ENCODE measurements around the gene TECTB. TPM values are rescaled to one million over a fixed set of nuclear protein-coding genes. Genes with fewer than 3 reads are reported as not detected.

The TECTB gene
- total RNA-seq, 1 experiment from 2014 or later: not detected

DNA sequence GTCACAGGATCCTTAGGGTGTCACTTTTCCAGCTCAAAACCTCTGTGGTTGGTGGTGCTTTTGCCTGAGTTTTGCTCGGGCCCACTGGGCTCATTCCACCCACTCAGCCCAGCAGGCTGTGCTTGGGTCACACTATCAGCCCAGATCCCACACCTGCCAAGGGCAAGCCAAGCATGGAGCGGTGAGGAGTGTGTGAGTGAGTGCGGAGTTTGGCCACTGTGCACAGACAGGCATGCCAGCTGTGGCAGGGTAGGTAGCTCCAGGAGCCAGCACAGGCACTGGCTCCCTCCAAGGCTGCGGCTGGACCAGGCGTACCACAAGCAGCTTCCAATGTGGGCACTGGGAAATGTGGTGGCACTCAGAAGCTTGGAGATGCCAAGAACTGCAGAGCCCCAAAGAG, 43.9 kb upstream of the TECTB start:
- intact Hi-C loops (cut with micrococcal nuclease; ENCODE audit: unreplicated experiment) (no loop called here), in situ Hi-C loops (cut with HindIII; ENCODE audit: low pct_unique_long_range_greater_than_20kb, low sequenced_read_pairs) (no loop called here)
- TF ChIP-seq CTCF (IDR thresholded peaks at IDR 0.05): no peak
- TF ChIP-seq SIN3A (IDR thresholded peaks at IDR 0.05; ENCODE audit: borderline replicate concordance, insufficient read depth, low read depth, low read length): no peak
- TF ChIP-seq POLR2AphosphoS5 (IDR thresholded peaks at IDR 0.05; ENCODE audit: low read depth, low read length): no peak
- no peak for TF ChIP-seq TCF7L2 (IDR thresholded peaks at IDR 0.05; ENCODE audit: low read depth, low read length)
- no peak for TF ChIP-seq REST (IDR thresholded peaks at IDR 0.05; ENCODE audit: insufficient read depth in 1 of 2, low read depth in 2 of 2, low read length in 1 of 2)
- Histone ChIP-seq H3K36me3 (ENCODE audit: control insufficient read depth, insufficient read depth, low read length) (no peaks in the 10 kb centered on the region), H3K4me1 (ENCODE audit: control insufficient read depth, insufficient read depth, low read length) (no peaks in the 10 kb centered on the region), H3K27ac (ENCODE audit: low read length) (no peak overlapping the region), H3K4me3 (ENCODE audit: low read depth in 2 of 2, low read length in 2 of 2) (no peak overlapping the region), H3K9me3 (ENCODE audit: control insufficient read depth, insufficient read depth, low read depth, low read length) (no peaks in the 10 kb centered on the region), H3K27me3 (ENCODE audit: control insufficient read depth, insufficient read depth, low read length) (no peaks in the 10 kb centered on the region)
- no TSS peak for BruUV-seq (replicated peaks)
- ATAC-seq (no peak), DNase-seq (ENCODE audit: low read depth, low spot score) (no peak)
- ChIA-PET POLR2A (no interaction called here), CTCF (no interaction called here)

- in situ Hi-C loops (cut with HindIII; ENCODE audit: low pct_unique_long_range_greater_than_20kb, low sequenced_read_pairs): no loop called here
- no peaks in the 10 kb centered on the region for H3K36me3 ChIP-seq (ENCODE audit: control insufficient read depth, insufficient read depth, low read length)
- no TSS peak for BruUV-seq (replicated peaks)
- H3K27me3 ChIP-seq (ENCODE audit: control insufficient read depth, insufficient read depth, low read length): no peaks in the 10 kb centered on the region
- H3K4me1 ChIP-seq (ENCODE audit: control insufficient read depth, insufficient read depth, low read length): no peaks in the 10 kb centered on the region
- no peak overlapping the region for H3K27ac ChIP-seq (ENCODE audit: low read length)
- no peaks in the 10 kb centered on the region for H3K9me3 ChIP-seq (ENCODE audit: control insufficient read depth, insufficient read depth, low read depth, low read length)
- TF ChIP-seq SIN3A (IDR thresholded peaks at IDR 0.05; ENCODE audit: borderline replicate concordance, insufficient read depth, low read depth, low read length): no peak
- no peak for TF ChIP-seq REST (IDR thresholded peaks at IDR 0.05; ENCODE audit: insufficient read depth in 1 of 2, low read depth in 2 of 2, low read length in 1 of 2)
- TF ChIP-seq TCF7L2 (IDR thresholded peaks at IDR 0.05; ENCODE audit: low read depth, low read length): no peak
- TF ChIP-seq POLR2AphosphoS5 (IDR thresholded peaks at IDR 0.05; ENCODE audit: low read depth, low read length): no peak
- no peak for TF ChIP-seq CTCF (IDR thresholded peaks at IDR 0.05)
- ChIA-PET CTCF (no interaction called here), POLR2A (no interaction called here)
- intact Hi-C loops (cut with micrococcal nuclease; ENCODE audit: unreplicated experiment): no loop called here
- ATAC-seq (no peak), DNase-seq (ENCODE audit: low read depth, low spot score) (no peak)
- no peak overlapping the region for H3K4me3 ChIP-seq (ENCODE audit: low read depth in 2 of 2, low read length in 2 of 2)
Measured at GRCh38 chr10:112240441-112240840, 42.8 kb upstream of the TECTB start.

Measured in Panc1 (cell line).